DND-41 (cell line): ENCODE data around the gene MKX.
A peak's percentile ranks its signal among the peaks of the same experiment; 100 is the strongest.

Experiments
- ATAC-seq: fragments of 200-7000 bp; cut with Tn5 transposase; 3 replicates; pipeline ENCODE4 v1.9.1; 2021; ENCODE audit warnings: low read depth; ENCODE audit not compliant: insufficient read depth
- DNase-seq: peaks from one replicate; pipeline ENCODE4 v3.0.0-alpha.2; 2020
- H2AFZ ChIP-seq: 2 replicates; pipeline ENCODE4 v1.6.0; 2012; ENCODE audit warnings: low read depth, low read length
- H3K27ac ChIP-seq: 2 replicates; pipeline ENCODE4 v1.5.1; 2012; ENCODE audit warnings: low read length, inconsistent platforms
- H3K27me3 ChIP-seq: fragments of 200-600 bp; sonication (generic); 2 replicates; pipeline ENCODE4 v1.6.0; 2012; ENCODE audit warnings: low read length, mild to moderate bottlenecking, inconsistent platforms; ENCODE audit not compliant: insufficient read depth, poor library complexity
- H3K36me3 ChIP-seq: 2 replicates; pipeline ENCODE4 v1.5.1; 2012; ENCODE audit warnings: low read length, inconsistent platforms; ENCODE audit not compliant: insufficient read depth
- H3K4me1 ChIP-seq: 2 replicates; pipeline ENCODE4 v1.5.1; 2012; ENCODE audit warnings: mild to moderate bottlenecking, low read length; ENCODE audit not compliant: insufficient read depth
- H3K4me2 ChIP-seq: 2 replicates; pipeline ENCODE4 v1.6.0; 2012; ENCODE audit warnings: mild to moderate bottlenecking, moderate library complexity, low read length, inconsistent platforms; ENCODE audit not compliant: insufficient read depth
- H3K4me3 ChIP-seq, 2 experiments: fragments of 200-600 bp in 1 of 2; shearing (Covaris generic) in 1 of 2; 2 replicates each; pipeline ENCODE4 v1.5.1; 2012 to 2016; ENCODE audit warnings: inconsistent platforms in 2 of 2, low read length in 2 of 2, mild to moderate bottlenecking in 2 of 2, low read depth in 1 of 2, moderate library complexity in 1 of 2
- H3K79me2 ChIP-seq: 2 replicates; pipeline ENCODE4 v1.6.0; 2012; ENCODE audit warnings: low read length, inconsistent platforms; ENCODE audit not compliant: insufficient read depth
- H3K9ac ChIP-seq: 2 replicates; pipeline ENCODE4 v1.6.0; 2012; ENCODE audit warnings: low read depth, mild to moderate bottlenecking, inconsistent platforms, low read length, moderate library complexity
- H3K9me3 ChIP-seq: 2 replicates; pipeline ENCODE4 v1.5.1; 2012; ENCODE audit warnings: low read length, moderate library complexity, mild to moderate bottlenecking, inconsistent platforms; ENCODE audit not compliant: insufficient read depth, severe bottlenecking
- H4K20me1 ChIP-seq: 2 replicates; pipeline ENCODE4 v1.6.0; 2012; ENCODE audit warnings: low read length; ENCODE audit not compliant: insufficient read depth
- CTCF ChIP-seq: IDR thresholded peaks from 2 replicates; pipeline ENCODE4 v1.5.1; 2012; ENCODE audit warnings: borderline replicate concordance, low read length, moderate library complexity, mild to moderate bottlenecking; ENCODE audit not compliant: poor library complexity, severe bottlenecking; ENCODE audit errors: extremely low read depth
- EZH2 ChIP-seq: IDR thresholded peaks from 3 replicates; pipeline ENCODE4 v1.6.1; 2012; ENCODE audit warnings: borderline replicate concordance, low read depth, mild to moderate bottlenecking, moderate library complexity, low read length, inconsistent platforms; ENCODE audit not compliant: severe bottlenecking

The MKX gene

GRCh38 chr10:27771231-27771630, 25.6 kb upstream of the MKX start:
- no peaks in the 10 kb centered on the region for H3K9me3 ChIP-seq
- ATAC-seq, result peak; percentile 54
- TF ChIP-seq EZH2 (no peak), CTCF (no peak)
- H3K4me1 ChIP-seq, result no peaks in the 10 kb centered on the region
- peaks cover 6% of the 10 kb centered on the region for H3K27me3 ChIP-seq
- DNase-seq, result peak; percentile 8
- no peak overlapping the region for H3K4me2 ChIP-seq
- no peak overlapping the region for H2AFZ ChIP-seq
- H3K9ac ChIP-seq, result no peak overlapping the region
- no peaks in the 10 kb centered on the region for H4K20me1 ChIP-seq
- no peak overlapping the region for H3K27ac ChIP-seq
- no peaks in the 10 kb centered on the region for H3K36me3 ChIP-seq
- no peak overlapping the region for H3K4me3 ChIP-seq
- H3K79me2 ChIP-seq, result no peaks in the 10 kb centered on the region

- Histone ChIP-seq H3K9ac (no peak overlapping the region), H3K36me3 (no peaks in the 10 kb centered on the region)
- TF ChIP-seq CTCF, result no peak
- no peak for TF ChIP-seq EZH2
Observed at GRCh38 chr10:27770181-27770580, 24.6 kb upstream of the MKX start.

GRCh38 chr10:27760867-27761266, 15.2 kb upstream of the MKX start:
- DNase-seq, result no peak
- no peak for TF ChIP-seq EZH2
- TF ChIP-seq CTCF, result no peak
- Histone ChIP-seq H3K79me2 (no peaks in the 10 kb centered on the region), H4K20me1 (no peaks in the 10 kb centered on the region), H3K27ac (no peak overlapping the region), H3K27me3 (peaks cover 4% of the 10 kb centered on the region), H3K36me3 (no peaks in the 10 kb centered on the region), H2AFZ (no peak overlapping the region), H3K4me1 (no peaks in the 10 kb centered on the region), H3K4me2 (no peak overlapping the region), H3K9ac (no peak overlapping the region), H3K4me3 (no peak overlapping the region), H3K9me3 (no peaks in the 10 kb centered on the region)
- ATAC-seq, result no peak

More at GRCh38 chr10:27770181-27770580, 24.6 kb upstream of the MKX start:
- no peaks in the 10 kb centered on the region for H3K4me1 ChIP-seq
- H3K79me2 ChIP-seq, result no peaks in the 10 kb centered on the region
- no peak overlapping the region for H2AFZ ChIP-seq
- no peak overlapping the region for H3K4me3 ChIP-seq
- no peaks in the 10 kb centered on the region for H4K20me1 ChIP-seq
- no peak for ATAC-seq
- H3K4me2 ChIP-seq, result no peak overlapping the region
- no peak overlapping the region for H3K27ac ChIP-seq
- peaks cover 6% of the 10 kb centered on the region for H3K27me3 ChIP-seq
- no peak for DNase-seq
- H3K9me3 ChIP-seq, result no peaks in the 10 kb centered on the region
